GM12878 (cell line): Measurements from ENCODE around the gene CNNM2. TPM values are rescaled to one million over a fixed set of nuclear protein-coding genes. Genes with fewer than 3 reads are reported as not detected.
A peak's percentile ranks its signal among the peaks of the same experiment; 100 is the strongest.
"Not testable (repeated sequence)": the region's sequence is repeated elsewhere in the genome, so short reads cannot be mapped to it uniquely, and the experiment has no call there.

Experiments used
- ATAC-seq: fragments of 200-7000 bp; cut with Tn5 transposase; 3 replicates; pipeline ENCODE4 v1.9.1; 2020; ENCODE audit warnings: mild to moderate bottlenecking, moderate library complexity
- BruUV-seq: library from RNA; stranded (reverse); fragments of 400-500 nt; replicated peaks from 2 replicates; lab custom pipeline; 2021; lab: Mats Ljungman, UMichigan
- CTCF ChIA-PET: fragments of 300-600 bp; sonication (Branson Sonifier 250); formaldehyde crosslinking; extraction: SDS; loops from one replicate; lab custom pipeline; 2021; ENCODE audit warnings: inconsistent platforms; lab: Yijun Ruan, JAX
- POLR2A ChIA-PET: fragments of 350-600 bp; formaldehyde crosslinking; extraction: SDS; loops from one replicate; lab custom pipeline; 2021; ENCODE audit warnings: inconsistent platforms; lab: Charles Lee
- RAD21 ChIA-PET: fragments of 300-600 bp; sonication (Branson Sonifier 250); formaldehyde crosslinking; loops from one replicate; lab custom pipeline; 2023; ENCODE audit warnings: antibody characterized with exemption; ENCODE audit not compliant: unreplicated experiment; lab: Charles Lee
- SMC1A ChIA-PET: fragments of 300-600 bp; sonication (Branson Sonifier 250); formaldehyde crosslinking; loops from one replicate; lab custom pipeline; 2023; ENCODE audit not compliant: unreplicated experiment, uncharacterized antibody; lab: Charles Lee
- DNase-seq: peaks from one replicate; pipeline ENCODE4 v3.0.0-alpha.2; 2011; ENCODE audit warnings: low read depth, low spot score
- FAIRE-seq: peaks from 3 replicates; lab custom pipeline; 2011; peaks lifted over from hg19 to GRCh38; lab: Jason Lieb, UNC
- H2AFZ ChIP-seq: 2 replicates; pipeline ENCODE4 v1.6.0; 2011; ENCODE audit warnings: low read depth, low read length, control low read depth; ENCODE audit not compliant: control insufficient read depth
- H3K27ac ChIP-seq: 2 replicates; pipeline ENCODE4 v1.5.1; 2011; ENCODE audit warnings: control low read depth; ENCODE audit not compliant: control insufficient read depth, insufficient read depth
- H3K27me3 ChIP-seq, 2 experiments: replicated peaks in 1 of 2; 2 replicates each; pipeline versions ENCODE4 v1.6.0 to v1.6.1; 2011; ENCODE audit warnings: low read length in 1 of 2; ENCODE audit not compliant: control insufficient read depth in 2 of 2, insufficient read depth in 2 of 2
- H3K36me3 ChIP-seq, 2 experiments: 2 replicates each; pipeline ENCODE4 v1.5.1; 2011; ENCODE audit warnings: low read length in 1 of 2; ENCODE audit not compliant: control insufficient read depth in 2 of 2, insufficient read depth in 2 of 2
- H3K4me1 ChIP-seq: 2 replicates; pipeline ENCODE4 v1.6.1; 2011; ENCODE audit warnings: mild to moderate bottlenecking, low read length, moderate library complexity, mixed read lengths; ENCODE audit not compliant: control insufficient read depth, insufficient read depth
- H3K4me2 ChIP-seq: 2 replicates; pipeline ENCODE4 v1.6.0; 2011; ENCODE audit warnings: control low read depth; ENCODE audit not compliant: control insufficient read depth, insufficient read depth
- H3K4me3 ChIP-seq: fragments of 200-600 bp; sonication (generic); 2 replicates; pipeline ENCODE4 v1.5.1; 2016
- H3K79me2 ChIP-seq: 2 replicates; pipeline ENCODE4 v1.6.0; 2011; ENCODE audit warnings: low read length; ENCODE audit not compliant: control insufficient read depth, insufficient read depth
- H3K9ac ChIP-seq: 2 replicates; pipeline ENCODE4 v1.8.0; 2011; ENCODE audit warnings: low read length, control low read depth, mixed read lengths; ENCODE audit not compliant: control insufficient read depth, insufficient read depth
- H3K9me3 ChIP-seq: replicated peaks from 3 replicates; pipeline ENCODE4 v1.5.1; 2011; ENCODE audit warnings: mild to moderate bottlenecking, low read length; ENCODE audit not compliant: control insufficient read depth, insufficient read depth
- H4K20me1 ChIP-seq: 2 replicates; pipeline ENCODE4 v1.6.0; 2011; ENCODE audit not compliant: control insufficient read depth, insufficient read depth
- ATF7 ChIP-seq: fragments of 450-650 bp; IDR thresholded peaks from 2 replicates; pipeline ENCODE4 v1.6.1; 2016; ENCODE audit warnings: low read depth, mild to moderate bottlenecking
- CBX5 ChIP-seq: sonication (generic); IDR thresholded peaks from 2 replicates; pipeline ENCODE4 v1.6.1; 2016; ENCODE audit warnings: low read depth, moderate library complexity, mild to moderate bottlenecking, inconsistent platforms
- ELK1 ChIP-seq: IDR thresholded peaks from 2 replicates; pipeline ENCODE4 v1.6.1; 2012; ENCODE audit warnings: low read depth, low read length, improper control_type of control experiment
- FOXK2 ChIP-seq: fragments of 450-650 bp; IDR thresholded peaks from 2 replicates; pipeline ENCODE4 v1.6.1; 2017; ENCODE audit warnings: mild to moderate bottlenecking, moderate library complexity
- HDGF ChIP-seq: fragments of 450-650 bp; IDR thresholded peaks from 2 replicates; pipeline ENCODE4 v1.6.1; 2016; ENCODE audit warnings: antibody characterized with exemption
- PBX3 ChIP-seq: IDR thresholded peaks from 2 replicates; pipeline ENCODE4 v1.6.1; 2011; ENCODE audit warnings: mild to moderate bottlenecking, low read depth, low read length, moderate library complexity; ENCODE audit not compliant: insufficient replicate concordance
- WGBS: methylation state at CpG from one replicate; pipeline ENCODE4 v1.1.6; 2016; ENCODE audit warnings: low lambda C conversion rate; ENCODE audit not compliant: insufficient replicate concordance, insufficient coverage; ENCODE audit errors: missing lambda C conversion rate; 5-methylcytosine and 5-hydroxymethylcytosine counted together
- in situ Hi-C: fragments of 300-500 bp; cut with MboI; formaldehyde crosslinking; loops from 9 replicates; pipeline ENCODE4 v1.14.3; 2018; ENCODE audit warnings: mixed read lengths
- intact Hi-C: fragments of 100-400 bp; cut with micrococcal nuclease; formaldehyde crosslinking; loops from one replicate; pipeline ENCODE4 v1.14.2; 2022; ENCODE audit not compliant: unreplicated experiment
- polyA plus RNA-seq, 11 experiments: library from polyadenylated mRNA; depleted of rRNA in 4 of 11; unstranded in 6 of 11; stranded (reverse) in 5 of 11; fragments of >200 nt; fragmentation: Nextera tagmentation in 4 of 11; fragmentation: Illumina TruSeq in 1 of 11; extraction: Ambion mirVana in 4 of 11; extraction: Trizol in 1 of 11; gene quantifications; 1 replicate in 1 of 11; 2 replicates in 10 of 11; pipeline versions ENCODE4 v1.2.1 to v1.2.3, GENCODE V29; 2011 to 2016; ENCODE audit warnings: inconsistent platforms in 2 of 11, missing spikeins in 2 of 11, low read depth in 1 of 11
- total RNA-seq, 4 experiments: library from RNA; depleted of rRNA in 3 of 4; stranded (reverse); fragments of >200 nt in 3 of 4; fragmentation: Illumina TruSeq in 1 of 4; extraction: Trizol in 1 of 4; gene quantifications; 2 replicates each; pipeline versions ENCODE4 v1.2.1 to v1.2.3, GENCODE V29; 2013 to 2021
- TF ChIP-seq, protein P1 (sequence below): IDR thresholded peaks from 2 replicates; pipeline ENCODE4 v1.6.1; 2011; ENCODE audit warnings: low read depth, low read length, improper control_type of control experiment, borderline replicate concordance

Gene CNNM2
- total and polyA plus RNA-seq, 10 of the 15 experiments (the other 5 are each of a cell fraction or from before 2014, with no cell fraction given), result 0.18 to 7.3 (median 2.5) TPM

GRCh38 chr10:103066141-103067098, 148.3 kb downstream of the CNNM2 start (continued):
- TF ChIP-seq PBX3 (no peak), ATF7 (no peak), ELK1 (no peak), CBX5 (no peak), HDGF (no peak), FOXK2 (no peak)
- TF ChIP-seq, protein P1, sequence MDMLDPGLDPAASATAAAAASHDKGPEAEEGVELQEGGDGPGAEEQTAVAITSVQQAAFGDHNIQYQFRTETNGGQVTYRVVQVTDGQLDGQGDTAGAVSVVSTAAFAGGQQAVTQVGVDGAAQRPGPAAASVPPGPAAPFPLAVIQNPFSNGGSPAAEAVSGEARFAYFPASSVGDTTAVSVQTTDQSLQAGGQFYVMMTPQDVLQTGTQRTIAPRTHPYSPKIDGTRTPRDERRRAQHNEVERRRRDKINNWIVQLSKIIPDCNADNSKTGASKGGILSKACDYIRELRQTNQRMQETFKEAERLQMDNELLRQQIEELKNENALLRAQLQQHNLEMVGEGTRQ, result no peak

- H3K4me3 ChIP-seq, BruUV-seq, H3K9ac ChIP-seq, ATAC-seq, H3K79me2 ChIP-seq, DNase-seq, H3K9me3 ChIP-seq, H4K20me1 ChIP-seq, H3K27ac ChIP-seq, H3K36me3 ChIP-seq, H3K27me3 ChIP-seq, FAIRE-seq, H2AFZ ChIP-seq: not testable (repeated sequence)
- intact Hi-C loops, result loop anchor here (10.0 kb wide), 1 partner anchor 342 kb away; no protein-coding TSS in a partner anchor
- POLR2A ChIA-PET, result interaction anchor here (1.0 to 2.2 kb wide), 3 partner anchors 13 to 150 kb away, joined by 5 to 7 read pairs (median 5); partner anchors contain the start of gene CNNM2
- RAD21 ChIA-PET, result interaction anchor here (0.9 to 2.1 kb wide), 3 partner anchors 10 to 177 kb away, joined by 3 to 9 read pairs (median 5); partner anchors contain the start of gene CNNM2
- Histone ChIP-seq H3K4me1 (peaks cover 37% of the 10 kb centered on the region), H3K4me2 (0 out of 2 replicates have a peak overlapping the region, but pooled peaks have one; percentile 13)
- WGBS, result 75% methylated on average over 4 of the region's 4 CpGs
- in situ Hi-C loops, result loop anchor here (5.0 kb wide), 2 partner anchors 150 to 235 kb away; partner anchors contain the start of gene CNNM2
- SMC1A ChIA-PET, result interaction anchor here (0.6 to 8.1 kb wide), 8 partner anchors 12 to 148 kb away, joined by 3 to 164 read pairs (median 3); partner anchors contain the start of gene CNNM2
- CTCF ChIA-PET, result interaction anchor here (0.6 to 12.0 kb wide), 11 partner anchors 10 to 412 kb away, joined by 3 to 174 read pairs (median 7); partner anchors contain the start of genes CALHM3 and CNNM2
These were observed 149.0 kb downstream of the CNNM2 start for GRCh38 chr10:103067099-103067477.
